GM21576 (cell line): Measurements from ENCODE around the gene DDX28.

Experiments
- ATAC-seq: cut with Tn5 transposase; IDR thresholded peaks from one replicate; pipeline ENCODE4 v1.9.1; 2021; ENCODE audit warnings: mild to moderate bottlenecking, moderate library complexity; ENCODE audit not compliant: unreplicated experiment

Gene DDX28

GRCh38 chr16:67971111-67971510, 51.9 kb downstream of the DDX28 start:
- ATAC-seq, result no peak
